Measurements from ENCODE around the gene ABHD18. TPM values are rescaled to one million over a fixed set of nuclear protein-coding genes. Genes with fewer than 3 reads are reported as not detected.
"Not testable (repeated sequence)": the region's sequence is repeated elsewhere in the genome, so short reads cannot be mapped to it uniquely, and the experiment has no call there.

ABHD18 gene
- total RNA-seq, 2 donors from 2014 or later: 18.6 to 20.8 TPM

DNA sequence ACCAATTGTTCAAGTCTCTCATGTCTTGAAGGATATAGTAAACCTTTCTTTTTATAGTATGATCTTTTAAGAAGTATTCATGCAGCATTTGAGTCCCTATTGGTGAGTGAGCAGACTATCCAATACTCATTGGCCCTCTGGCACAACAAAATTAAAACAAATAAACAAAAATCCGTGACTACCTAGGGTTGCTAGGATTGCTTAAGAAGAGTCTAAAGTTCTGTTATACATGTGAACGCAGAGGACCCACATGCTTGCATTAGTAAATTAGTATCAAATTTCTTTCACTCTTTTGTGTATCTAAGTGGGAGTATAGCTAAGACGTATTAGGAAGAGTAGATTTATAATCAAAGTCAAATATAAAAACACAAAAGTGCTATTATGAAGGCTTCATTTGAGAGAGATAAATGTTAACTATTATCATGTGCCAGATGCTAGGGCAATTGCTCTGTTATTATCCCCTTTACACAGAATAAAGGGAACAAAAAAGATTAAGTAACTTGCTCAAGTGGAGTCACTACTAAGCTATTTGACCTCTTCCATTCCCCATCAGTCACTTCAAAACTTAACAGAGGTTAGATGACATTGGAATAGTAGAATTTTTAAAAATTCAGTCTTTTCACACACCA, 66.7 kb downstream of the ABHD18 start:
- no peak for DNase-seq
- Histone ChIP-seq H3K27ac (no peak overlapping the region), H3K9ac (ENCODE audit: low read depth in 2 of 2, low read length in 2 of 2) (no peak overlapping the region), H3K4me1 (no peaks in the 10 kb centered on the region), H3K36me3 (no peaks in the 10 kb centered on the region), H3K9me3 (no peaks in the 10 kb centered on the region), H3K4me3 (no peak overlapping the region), H3K27me3 (no peaks in the 10 kb centered on the region)
- TF ChIP-seq, protein P1, sequence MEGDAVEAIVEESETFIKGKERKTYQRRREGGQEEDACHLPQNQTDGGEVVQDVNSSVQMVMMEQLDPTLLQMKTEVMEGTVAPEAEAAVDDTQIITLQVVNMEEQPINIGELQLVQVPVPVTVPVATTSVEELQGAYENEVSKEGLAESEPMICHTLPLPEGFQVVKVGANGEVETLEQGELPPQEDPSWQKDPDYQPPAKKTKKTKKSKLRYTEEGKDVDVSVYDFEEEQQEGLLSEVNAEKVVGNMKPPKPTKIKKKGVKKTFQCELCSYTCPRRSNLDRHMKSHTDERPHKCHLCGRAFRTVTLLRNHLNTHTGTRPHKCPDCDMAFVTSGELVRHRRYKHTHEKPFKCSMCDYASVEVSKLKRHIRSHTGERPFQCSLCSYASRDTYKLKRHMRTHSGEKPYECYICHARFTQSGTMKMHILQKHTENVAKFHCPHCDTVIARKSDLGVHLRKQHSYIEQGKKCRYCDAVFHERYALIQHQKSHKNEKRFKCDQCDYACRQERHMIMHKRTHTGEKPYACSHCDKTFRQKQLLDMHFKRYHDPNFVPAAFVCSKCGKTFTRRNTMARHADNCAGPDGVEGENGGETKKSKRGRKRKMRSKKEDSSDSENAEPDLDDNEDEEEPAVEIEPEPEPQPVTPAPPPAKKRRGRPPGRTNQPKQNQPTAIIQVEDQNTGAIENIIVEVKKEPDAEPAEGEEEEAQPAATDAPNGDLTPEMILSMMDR (IDR thresholded peaks at IDR 0.05): no peak
- intact Hi-C loops (cut with DNase I): no loop called here

- Histone ChIP-seq H3K4me1 (no peaks in the 10 kb centered on the region), H3K9me3 (no peaks in the 10 kb centered on the region), H3K36me3 (no peaks in the 10 kb centered on the region), H3K9ac (ENCODE audit: low read depth in 2 of 2, low read length in 2 of 2) (no peak overlapping the region), H3K4me3 (no peak overlapping the region), H3K27ac (no peak overlapping the region), H3K27me3 (no peaks in the 10 kb centered on the region)
- intact Hi-C loops (cut with DNase I): no loop called here
- TF ChIP-seq, protein P1 (IDR thresholded peaks at IDR 0.05): no peak
- no peak for DNase-seq
These were observed 74.4 kb downstream of the ABHD18 start for GRCh38 chr4:128039568-128039967.

DNA sequence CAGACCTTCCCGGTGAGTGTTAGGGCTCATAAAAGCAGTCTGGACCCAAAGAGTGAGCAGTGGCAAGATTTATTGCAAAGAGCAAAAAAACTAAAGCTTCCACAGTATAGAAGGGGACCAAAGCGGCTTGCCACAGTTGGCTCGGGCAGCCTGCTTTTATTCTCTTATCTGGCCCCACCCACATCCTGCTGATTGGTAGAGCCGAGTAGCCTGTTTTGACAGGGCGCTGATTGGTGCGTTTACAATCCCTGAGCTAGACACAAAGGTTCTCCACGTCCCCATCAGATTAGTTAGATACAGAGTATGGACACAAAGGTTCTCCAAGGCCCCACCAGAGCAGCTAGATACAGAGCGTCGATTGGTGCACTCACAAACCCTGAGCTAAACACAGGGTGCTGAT, 81.8 kb downstream of the ABHD18 start:
- H3K9ac ChIP-seq (ENCODE audit: low read depth in 2 of 2, low read length in 2 of 2); intact Hi-C loops (cut with DNase I); H3K27ac ChIP-seq; DNase-seq; H3K4me1 ChIP-seq; H3K27me3 ChIP-seq; H3K9me3 ChIP-seq; H3K36me3 ChIP-seq; H3K4me3 ChIP-seq: not testable (repeated sequence)

DNA sequence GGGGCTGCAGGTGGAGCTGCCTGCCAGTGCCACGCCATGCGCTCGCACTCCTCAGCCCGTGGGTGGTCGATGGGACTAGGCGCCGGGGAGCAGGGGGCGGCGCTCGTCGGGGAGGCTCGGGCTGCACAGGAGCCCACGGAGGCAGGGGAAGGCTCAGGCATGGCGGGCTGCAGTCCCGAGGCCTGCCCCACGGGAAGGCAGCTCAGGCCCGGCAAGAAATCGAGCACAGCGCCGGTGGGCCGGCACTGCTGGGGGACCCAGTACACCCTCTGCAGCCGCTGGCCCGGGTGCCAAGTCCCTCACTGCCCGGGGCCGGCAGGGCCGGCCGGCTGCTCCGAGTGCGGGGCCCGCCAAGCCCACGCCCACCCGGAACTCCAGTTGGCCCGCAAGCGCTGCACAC, 82.3 kb downstream of the ABHD18 start:
- H3K4me3 ChIP-seq; H3K9me3 ChIP-seq; H3K36me3 ChIP-seq; DNase-seq; H3K4me1 ChIP-seq; intact Hi-C loops (cut with DNase I); H3K27me3 ChIP-seq; H3K9ac ChIP-seq (ENCODE audit: low read depth in 2 of 2, low read length in 2 of 2); H3K27ac ChIP-seq: not testable (repeated sequence)

DNA sequence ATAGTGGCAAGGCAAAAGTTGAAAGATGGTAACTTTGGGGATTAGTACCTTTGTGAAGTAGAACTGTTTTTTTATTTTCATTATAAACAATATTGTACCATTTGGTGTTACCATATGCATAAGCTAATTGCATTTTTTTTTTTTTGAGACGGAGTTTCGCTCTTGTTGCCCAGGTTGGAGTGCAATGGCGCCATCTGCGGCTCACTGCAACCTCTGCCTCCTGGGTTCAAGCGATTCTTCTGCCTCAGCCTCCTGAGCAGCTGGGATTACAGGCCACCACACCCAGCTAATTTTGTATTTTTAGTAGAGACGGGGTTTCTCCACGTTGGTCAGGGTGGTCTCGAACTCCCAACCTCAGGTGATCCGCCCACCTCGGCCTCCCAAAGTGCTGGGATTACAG, 86.0 kb downstream of the ABHD18 start:
- intact Hi-C loops (cut with DNase I); H3K27ac ChIP-seq; H3K27me3 ChIP-seq; H3K4me3 ChIP-seq; H3K36me3 ChIP-seq; H3K9me3 ChIP-seq; DNase-seq; H3K9ac ChIP-seq (ENCODE audit: low read depth in 2 of 2, low read length in 2 of 2); H3K4me1 ChIP-seq: not testable (repeated sequence)

DNA sequence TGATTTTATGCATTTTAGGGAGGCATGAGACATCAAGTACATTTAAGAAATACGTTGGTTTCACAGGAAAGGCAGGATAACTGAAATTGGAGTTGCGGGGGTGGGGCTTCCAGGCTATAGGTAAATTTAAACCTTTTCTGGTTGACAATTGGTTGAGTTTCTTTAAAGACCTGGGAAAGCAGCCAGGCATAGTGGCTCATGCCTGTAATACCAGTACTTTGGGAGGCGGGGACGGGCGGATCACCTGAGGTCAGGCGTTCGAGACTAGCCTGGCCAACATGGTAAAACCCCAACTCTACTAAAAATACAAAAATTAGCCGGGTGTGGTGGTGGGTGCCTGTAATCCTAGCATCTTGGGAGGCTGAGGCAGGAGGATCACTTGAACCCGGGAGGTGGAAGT, 89.7 kb downstream of the ABHD18 start:
- intact Hi-C loops (cut with DNase I); H3K4me3 ChIP-seq; H3K9ac ChIP-seq (ENCODE audit: low read depth in 2 of 2, low read length in 2 of 2); H3K27ac ChIP-seq; H3K36me3 ChIP-seq; H3K27me3 ChIP-seq; DNase-seq; H3K9me3 ChIP-seq; H3K4me1 ChIP-seq: not testable (repeated sequence)

DNA sequence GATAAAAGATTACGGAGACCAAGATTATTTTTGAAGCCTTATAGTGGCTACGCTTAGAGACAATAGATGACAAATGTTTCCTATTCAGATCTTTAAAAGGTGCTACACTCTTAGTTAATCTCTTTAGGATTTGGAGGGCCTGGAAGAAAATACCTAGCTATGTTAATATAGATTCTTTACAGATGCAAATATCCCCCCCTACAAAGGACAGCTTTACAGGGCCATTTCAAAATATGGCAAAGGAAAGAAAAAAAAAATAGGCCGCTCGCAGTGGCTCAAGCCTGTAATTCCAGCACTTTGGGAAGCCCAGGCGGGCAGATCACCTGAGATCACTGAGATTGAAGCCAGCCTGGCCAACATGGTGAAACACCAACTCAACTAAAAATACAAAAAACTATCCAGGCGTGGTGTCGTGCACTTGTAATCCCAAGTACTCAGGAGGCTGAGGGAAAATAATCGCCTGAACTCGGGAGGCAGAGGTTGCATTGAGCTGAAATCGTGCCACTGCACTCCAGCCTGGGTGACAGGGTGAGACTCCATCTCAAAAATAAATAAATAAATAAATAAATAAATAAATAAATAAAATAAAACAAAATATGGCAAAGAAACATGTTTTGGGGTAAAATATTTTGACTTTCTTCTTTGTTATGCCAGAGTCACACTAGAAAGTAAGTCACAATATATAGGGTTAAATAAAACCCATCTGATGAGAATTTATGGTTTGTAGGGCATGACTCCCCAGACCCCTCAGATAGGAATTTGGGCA, 90.4 kb downstream of the ABHD18 start:
- intact Hi-C loops (cut with DNase I); H3K4me3 ChIP-seq; DNase-seq; H3K4me1 ChIP-seq; H3K27me3 ChIP-seq; H3K9ac ChIP-seq (ENCODE audit: low read depth in 2 of 2, low read length in 2 of 2); H3K9me3 ChIP-seq; H3K36me3 ChIP-seq; H3K27ac ChIP-seq: not testable (repeated sequence)

- no peak overlapping the region for H3K4me3 ChIP-seq
- intact Hi-C loops (cut with DNase I): no loop called here
These were observed 91.2 kb downstream of the ABHD18 start for GRCh38 chr4:128056396-128056795.

More at GRCh38 chr4:128056396-128056795, 91.2 kb downstream of the ABHD18 start:
- TF ChIP-seq, protein P1 (IDR thresholded peaks at IDR 0.05): no peak
- Histone ChIP-seq H3K9me3 (no peaks in the 10 kb centered on the region), H3K36me3 (no peaks in the 10 kb centered on the region), H3K27me3 (no peaks in the 10 kb centered on the region), H3K27ac (no peak overlapping the region), H3K4me1 (no peaks in the 10 kb centered on the region), H3K9ac (ENCODE audit: low read depth in 2 of 2, low read length in 2 of 2) (no peak overlapping the region)
- no peak for DNase-seq
